HEK293 (cell line): Measurements from ENCODE around the gene TIMP2.

Source experiments
- EGR2 ChIP-seq: fragments of 450-650 bp; formaldehyde crosslinking; IDR thresholded peaks from 2 replicates; pipeline ENCODE4 v1.5.1; 2016; ENCODE audit warnings: low read depth, missing biosample characterization, missing genetic modification characterization
- FEZF1 ChIP-seq: fragments of 450-650 bp; formaldehyde crosslinking; IDR thresholded peaks from 2 replicates; pipeline ENCODE4 v1.5.1; 2016; ENCODE audit warnings: missing biosample characterization, missing genetic modification characterization
- KLF1 ChIP-seq: fragments of 450-650 bp; formaldehyde crosslinking; IDR thresholded peaks from 2 replicates; pipeline ENCODE4 v1.5.1; 2016; ENCODE audit warnings: missing biosample characterization, missing genetic modification characterization
- REST ChIP-seq: fragments of 450-650 bp; formaldehyde crosslinking; IDR thresholded peaks from 2 replicates; pipeline ENCODE4 v1.5.1; 2016; ENCODE audit warnings: missing biosample characterization, missing genetic modification characterization
- ZBTB26 ChIP-seq: fragments of 450-650 bp; formaldehyde crosslinking; optimal IDR thresholded peaks from 2 replicates; pipeline ENCODE3; 2016; ENCODE audit warnings: missing biosample characterization, mild to moderate bottlenecking, missing genetic modification characterization
- ZBTB8A ChIP-seq: fragments of 450-650 bp; formaldehyde crosslinking; IDR thresholded peaks from 2 replicates; pipeline ENCODE4 v1.5.1; 2016; ENCODE audit warnings: missing biosample characterization, missing genetic modification characterization
- ZNF112 ChIP-seq: fragments of 450-650 bp; formaldehyde crosslinking; IDR thresholded peaks from 2 replicates; pipeline ENCODE4 v1.5.0; 2017; ENCODE audit warnings: missing biosample characterization, missing genetic modification characterization
- ZNF184 ChIP-seq: fragments of 450-650 bp; IDR thresholded peaks from 2 replicates; pipeline ENCODE4 v1.5.1; 2018; ENCODE audit warnings: missing biosample characterization, mild to moderate bottlenecking, missing genetic modification characterization
- ZNF2 ChIP-seq: fragments of 450-650 bp; formaldehyde crosslinking; IDR thresholded peaks from 2 replicates; pipeline ENCODE4 v1.5.1; 2016; ENCODE audit warnings: missing biosample characterization, missing genetic modification characterization
- ZNF433 ChIP-seq: fragments of 450-650 bp; formaldehyde crosslinking; IDR thresholded peaks from 2 replicates; pipeline ENCODE4 v1.5.1; 2016; ENCODE audit warnings: missing biosample characterization, missing genetic modification characterization, low read depth
- ZNF449 ChIP-seq: fragments of 450-650 bp; formaldehyde crosslinking; IDR thresholded peaks from 2 replicates; pipeline ENCODE4 v1.5.1; 2017; ENCODE audit warnings: missing biosample characterization, mild to moderate bottlenecking, missing genetic modification characterization, moderate library complexity
- ZNF571 ChIP-seq: fragments of 450-650 bp; formaldehyde crosslinking; IDR thresholded peaks from 2 replicates; pipeline ENCODE4 v1.5.0; 2017; ENCODE audit warnings: missing biosample characterization, missing genetic modification characterization
- ZNF610 ChIP-seq: fragments of 450-650 bp; formaldehyde crosslinking; IDR thresholded peaks from 2 replicates; pipeline ENCODE4 v1.5.1; 2016; ENCODE audit warnings: missing biosample characterization, missing genetic modification characterization, borderline replicate concordance
- ZNF658 ChIP-seq: fragments of 450-650 bp; formaldehyde crosslinking; IDR thresholded peaks from 2 replicates; pipeline ENCODE4; 2016; ENCODE audit warnings: missing biosample characterization, missing genetic modification characterization
- ZNF830 ChIP-seq: fragments of 450-650 bp; IDR thresholded peaks from 2 replicates; pipeline ENCODE4 v1.5.0; 2018; ENCODE audit warnings: missing biosample characterization, missing genetic modification characterization, low read depth, mild to moderate bottlenecking, moderate library complexity
- TF ChIP-seq, protein P1 (sequence below): fragments of 450-650 bp; formaldehyde crosslinking; IDR thresholded peaks from 2 replicates; pipeline ENCODE4 v1.5.1; 2016; ENCODE audit warnings: missing biosample characterization, missing genetic modification characterization
- TF ChIP-seq, protein P2 (sequence below): fragments of 450-650 bp; formaldehyde crosslinking; IDR thresholded peaks from 2 replicates; pipeline ENCODE4 v1.5.1; 2017; ENCODE audit warnings: missing biosample characterization, missing genetic modification characterization
- TF ChIP-seq, protein P3 (sequence below): fragments of 450-650 bp; formaldehyde crosslinking; IDR thresholded peaks from 2 replicates; pipeline ENCODE4 v1.5.1; 2016; ENCODE audit warnings: missing biosample characterization, missing genetic modification characterization
- TF ChIP-seq, protein P4 (sequence below): fragments of 450-650 bp; formaldehyde crosslinking; IDR thresholded peaks from 2 replicates; pipeline ENCODE4 v1.5.1; 2016; ENCODE audit warnings: missing biosample characterization, missing genetic modification characterization
- TF ChIP-seq, protein P5 (sequence below): fragments of 450-650 bp; formaldehyde crosslinking; IDR thresholded peaks from 2 replicates; pipeline ENCODE4 v1.5.1; 2016; ENCODE audit warnings: missing biosample characterization, missing genetic modification characterization, borderline replicate concordance

TIMP2 gene

DNA sequence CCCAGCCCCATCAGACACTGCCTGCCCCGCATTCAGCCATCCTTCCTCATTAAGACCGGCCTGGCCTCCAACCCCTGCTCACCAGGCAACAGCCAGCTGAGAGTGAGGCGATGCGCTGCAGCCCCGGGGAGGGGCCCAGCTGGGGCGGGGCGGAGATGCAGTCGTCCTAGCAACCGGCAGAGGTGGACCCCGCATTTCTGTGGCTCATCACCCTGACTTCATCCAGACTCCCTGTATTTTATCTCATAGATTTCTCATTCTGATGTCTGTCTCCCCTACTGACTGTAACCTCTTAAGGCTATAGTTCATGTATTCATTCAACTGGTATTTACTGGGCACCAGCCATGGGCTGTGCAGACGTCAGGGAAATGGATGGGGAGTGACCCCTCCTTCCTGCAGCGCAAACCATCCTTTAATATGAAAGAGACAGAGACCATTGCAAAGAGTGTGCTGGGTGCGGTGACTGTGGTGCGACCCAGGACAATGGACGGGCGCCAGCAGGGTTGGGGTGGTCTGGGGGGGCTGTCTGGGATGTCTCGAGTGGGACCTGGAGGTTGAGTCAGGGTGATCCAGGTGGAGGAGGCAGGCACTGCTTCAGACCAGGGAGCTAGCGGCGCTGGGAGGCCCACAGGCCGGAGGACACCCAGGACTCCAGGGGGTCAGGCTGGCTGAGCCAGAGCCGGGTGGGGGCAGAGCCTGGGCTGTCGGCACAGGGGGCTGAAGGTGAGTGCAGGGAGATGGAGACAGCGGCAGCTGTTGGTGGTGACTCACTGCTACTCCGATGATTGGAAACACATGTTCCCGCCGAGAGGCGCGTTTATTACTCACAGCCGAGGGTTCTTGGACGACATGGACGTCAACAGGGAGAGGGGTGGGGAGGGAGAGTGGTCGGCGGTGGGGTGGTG lies 10.5 kb upstream of the TIMP2 start (continued):
- TF ChIP-seq, protein P1, sequence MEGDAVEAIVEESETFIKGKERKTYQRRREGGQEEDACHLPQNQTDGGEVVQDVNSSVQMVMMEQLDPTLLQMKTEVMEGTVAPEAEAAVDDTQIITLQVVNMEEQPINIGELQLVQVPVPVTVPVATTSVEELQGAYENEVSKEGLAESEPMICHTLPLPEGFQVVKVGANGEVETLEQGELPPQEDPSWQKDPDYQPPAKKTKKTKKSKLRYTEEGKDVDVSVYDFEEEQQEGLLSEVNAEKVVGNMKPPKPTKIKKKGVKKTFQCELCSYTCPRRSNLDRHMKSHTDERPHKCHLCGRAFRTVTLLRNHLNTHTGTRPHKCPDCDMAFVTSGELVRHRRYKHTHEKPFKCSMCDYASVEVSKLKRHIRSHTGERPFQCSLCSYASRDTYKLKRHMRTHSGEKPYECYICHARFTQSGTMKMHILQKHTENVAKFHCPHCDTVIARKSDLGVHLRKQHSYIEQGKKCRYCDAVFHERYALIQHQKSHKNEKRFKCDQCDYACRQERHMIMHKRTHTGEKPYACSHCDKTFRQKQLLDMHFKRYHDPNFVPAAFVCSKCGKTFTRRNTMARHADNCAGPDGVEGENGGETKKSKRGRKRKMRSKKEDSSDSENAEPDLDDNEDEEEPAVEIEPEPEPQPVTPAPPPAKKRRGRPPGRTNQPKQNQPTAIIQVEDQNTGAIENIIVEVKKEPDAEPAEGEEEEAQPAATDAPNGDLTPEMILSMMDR, result no peak
- TF ChIP-seq ZNF610 (tag by site-specific recombination) (no peak), ZNF571 (tag by site-specific recombination) (no peak), REST (tag by site-specific recombination) (no peak), ZBTB26 (tag by site-specific recombination) (peak; percentile 23), FEZF1 (tag by site-specific recombination) (no peak), ZNF433 (tag by site-specific recombination) (no peak), ZNF658 (tag by site-specific recombination) (no peak), ZNF449 (no peak), ZNF184 (tag by site-specific recombination) (no peak), ZNF112 (no peak), EGR2 (no peak), ZNF2 (tag by site-specific recombination) (no peak), ZNF830 (no peak), ZBTB8A (no peak; the same call in 1 of the 2 replicates), KLF1 (tag by site-specific recombination) (peak; percentile 39; the same call in 1 of the 2 replicates)
- TF ChIP-seq, protein P2, sequence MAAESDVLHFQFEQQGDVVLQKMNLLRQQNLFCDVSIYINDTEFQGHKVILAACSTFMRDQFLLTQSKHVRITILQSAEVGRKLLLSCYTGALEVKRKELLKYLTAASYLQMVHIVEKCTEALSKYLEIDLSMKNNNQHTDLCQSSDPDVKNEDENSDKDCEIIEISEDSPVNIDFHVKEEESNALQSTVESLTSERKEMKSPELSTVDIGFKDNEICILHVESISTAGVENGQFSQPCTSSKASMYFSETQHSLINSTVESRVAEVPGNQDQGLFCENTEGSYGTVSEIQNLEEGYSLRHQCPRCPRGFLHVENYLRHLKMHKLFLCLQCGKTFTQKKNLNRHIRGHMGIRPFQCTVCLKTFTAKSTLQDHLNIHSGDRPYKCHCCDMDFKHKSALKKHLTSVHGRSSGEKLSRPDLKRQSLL (tag by site-specific recombination), result peak; percentile 98
- TF ChIP-seq, protein P3, sequence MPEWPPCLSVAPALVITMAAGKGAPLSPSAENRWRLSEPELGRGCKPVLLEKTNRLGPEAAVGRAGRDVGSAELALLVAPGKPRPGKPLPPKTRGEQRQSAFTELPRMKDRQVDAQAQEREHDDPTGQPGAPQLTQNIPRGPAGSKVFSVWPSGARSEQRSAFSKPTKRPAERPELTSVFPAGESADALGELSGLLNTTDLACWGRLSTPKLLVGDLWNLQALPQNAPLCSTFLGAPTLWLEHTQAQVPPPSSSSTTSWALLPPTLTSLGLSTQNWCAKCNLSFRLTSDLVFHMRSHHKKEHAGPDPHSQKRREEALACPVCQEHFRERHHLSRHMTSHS (tag by site-specific recombination), result no peak
- TF ChIP-seq, protein P4, sequence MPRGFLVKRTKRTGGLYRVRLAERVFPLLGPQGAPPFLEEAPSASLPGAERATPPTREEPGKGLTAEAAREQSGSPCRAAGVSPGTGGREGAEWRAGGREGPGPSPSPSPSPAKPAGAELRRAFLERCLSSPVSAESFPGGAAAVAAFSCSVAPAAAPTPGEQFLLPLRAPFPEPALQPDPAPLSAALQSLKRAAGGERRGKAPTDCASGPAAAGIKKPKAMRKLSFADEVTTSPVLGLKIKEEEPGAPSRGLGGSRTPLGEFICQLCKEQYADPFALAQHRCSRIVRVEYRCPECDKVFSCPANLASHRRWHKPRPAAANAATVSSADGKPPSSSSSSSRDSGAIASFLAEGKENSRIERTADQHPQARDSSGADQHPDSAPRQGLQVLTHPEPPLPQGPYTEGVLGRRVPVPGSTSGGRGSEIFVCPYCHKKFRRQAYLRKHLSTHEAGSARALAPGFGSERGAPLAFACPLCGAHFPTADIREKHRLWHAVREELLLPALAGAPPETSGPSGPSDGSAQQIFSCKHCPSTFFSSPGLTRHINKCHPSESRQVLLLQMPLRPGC (tag by site-specific recombination), result peak; percentile 67; the same call in 1 of the 2 replicates
- TF ChIP-seq, protein P5, sequence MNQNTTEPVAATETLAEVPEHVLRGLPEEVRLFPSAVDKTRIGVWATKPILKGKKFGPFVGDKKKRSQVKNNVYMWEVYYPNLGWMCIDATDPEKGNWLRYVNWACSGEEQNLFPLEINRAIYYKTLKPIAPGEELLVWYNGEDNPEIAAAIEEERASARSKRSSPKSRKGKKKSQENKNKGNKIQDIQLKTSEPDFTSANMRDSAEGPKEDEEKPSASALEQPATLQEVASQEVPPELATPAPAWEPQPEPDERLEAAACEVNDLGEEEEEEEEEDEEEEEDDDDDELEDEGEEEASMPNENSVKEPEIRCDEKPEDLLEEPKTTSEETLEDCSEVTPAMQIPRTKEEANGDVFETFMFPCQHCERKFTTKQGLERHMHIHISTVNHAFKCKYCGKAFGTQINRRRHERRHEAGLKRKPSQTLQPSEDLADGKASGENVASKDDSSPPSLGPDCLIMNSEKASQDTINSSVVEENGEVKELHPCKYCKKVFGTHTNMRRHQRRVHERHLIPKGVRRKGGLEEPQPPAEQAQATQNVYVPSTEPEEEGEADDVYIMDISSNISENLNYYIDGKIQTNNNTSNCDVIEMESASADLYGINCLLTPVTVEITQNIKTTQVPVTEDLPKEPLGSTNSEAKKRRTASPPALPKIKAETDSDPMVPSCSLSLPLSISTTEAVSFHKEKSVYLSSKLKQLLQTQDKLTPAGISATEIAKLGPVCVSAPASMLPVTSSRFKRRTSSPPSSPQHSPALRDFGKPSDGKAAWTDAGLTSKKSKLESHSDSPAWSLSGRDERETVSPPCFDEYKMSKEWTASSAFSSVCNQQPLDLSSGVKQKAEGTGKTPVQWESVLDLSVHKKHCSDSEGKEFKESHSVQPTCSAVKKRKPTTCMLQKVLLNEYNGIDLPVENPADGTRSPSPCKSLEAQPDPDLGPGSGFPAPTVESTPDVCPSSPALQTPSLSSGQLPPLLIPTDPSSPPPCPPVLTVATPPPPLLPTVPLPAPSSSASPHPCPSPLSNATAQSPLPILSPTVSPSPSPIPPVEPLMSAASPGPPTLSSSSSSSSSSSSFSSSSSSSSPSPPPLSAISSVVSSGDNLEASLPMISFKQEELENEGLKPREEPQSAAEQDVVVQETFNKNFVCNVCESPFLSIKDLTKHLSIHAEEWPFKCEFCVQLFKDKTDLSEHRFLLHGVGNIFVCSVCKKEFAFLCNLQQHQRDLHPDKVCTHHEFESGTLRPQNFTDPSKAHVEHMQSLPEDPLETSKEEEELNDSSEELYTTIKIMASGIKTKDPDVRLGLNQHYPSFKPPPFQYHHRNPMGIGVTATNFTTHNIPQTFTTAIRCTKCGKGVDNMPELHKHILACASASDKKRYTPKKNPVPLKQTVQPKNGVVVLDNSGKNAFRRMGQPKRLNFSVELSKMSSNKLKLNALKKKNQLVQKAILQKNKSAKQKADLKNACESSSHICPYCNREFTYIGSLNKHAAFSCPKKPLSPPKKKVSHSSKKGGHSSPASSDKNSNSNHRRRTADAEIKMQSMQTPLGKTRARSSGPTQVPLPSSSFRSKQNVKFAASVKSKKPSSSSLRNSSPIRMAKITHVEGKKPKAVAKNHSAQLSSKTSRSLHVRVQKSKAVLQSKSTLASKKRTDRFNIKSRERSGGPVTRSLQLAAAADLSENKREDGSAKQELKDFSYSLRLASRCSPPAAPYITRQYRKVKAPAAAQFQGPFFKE (tag by site-specific recombination), result no peak
